Measurements from ENCODE around the gene EPM2A. TPM values are rescaled to one million over a fixed set of nuclear protein-coding genes. Genes with fewer than 3 reads are reported as not detected.

Gene EPM2A
- total and polyA plus RNA-seq, 10 of the 15 experiments (the other 5 are each of a cell fraction or from before 2014, with no cell fraction given) = 3.4 to 13.0 (median 7.9) TPM

GRCh38 chr6:145668844-145669243, 66.5 kb downstream of the EPM2A start:
- FAIRE-seq (no peak), ATAC-seq (no peak), DNase-seq (ENCODE audit: low read depth, low spot score) (no peak)
- TF ChIP-seq PAX5 (IDR thresholded peaks at IDR 0.05; ENCODE audit: borderline replicate concordance, low read depth, low read length) = no peak
- TF ChIP-seq MLLT1 (IDR thresholded peaks at IDR 0.05) = no peak
- no peak for TF ChIP-seq RCOR1 (conservative IDR thresholded peaks at IDR 0.05; ENCODE audit: low read depth, low read length)
- no peak for TF ChIP-seq BHLHE40 (IDR thresholded peaks at IDR 0.05; ENCODE audit: borderline replicate concordance in 1 of 2, low read depth in 2 of 2, low read length in 1 of 2)
- no peak for TF ChIP-seq BRCA1 (IDR thresholded peaks at IDR 0.05; ENCODE audit: low read depth, low read length)
- TF ChIP-seq ZNF687 (IDR thresholded peaks at IDR 0.05) = no peak
- TF ChIP-seq TARDBP (IDR thresholded peaks at IDR 0.05; ENCODE audit: borderline replicate concordance) = no peak
- TF ChIP-seq ZBTB33 (IDR thresholded peaks at IDR 0.05) = no peak
- TF ChIP-seq JUND (IDR thresholded peaks at IDR 0.05; ENCODE audit: low read depth, low read length) = no peak
- TF ChIP-seq FOXK2 (IDR thresholded peaks at IDR 0.05) = no peak
- CTCF ChIA-PET = no interaction called here
- Histone ChIP-seq H3K4me3 (no peak overlapping the region), H3K79me2 (ENCODE audit: control insufficient read depth, insufficient read depth, low read length) (no peaks in the 10 kb centered on the region), H3K4me2 (ENCODE audit: control insufficient read depth, insufficient read depth) (no peak overlapping the region), H3K27me3 (replicated peaks in 1 of 2; ENCODE audit: control insufficient read depth in 2 of 2, insufficient read depth in 2 of 2, low read length in 1 of 2) (no peaks in the 10 kb centered on the region), H2AFZ (ENCODE audit: control insufficient read depth, low read depth, low read length) (no peak overlapping the region), H3K27ac (ENCODE audit: control insufficient read depth, insufficient read depth) (no peak overlapping the region), H3K36me3 (ENCODE audit: control insufficient read depth in 2 of 2, insufficient read depth in 2 of 2, low read length in 1 of 2) (no peaks in the 10 kb centered on the region; a peak in 1 of 4 replicates), H3K9me3 (replicated peaks; ENCODE audit: control insufficient read depth, insufficient read depth, low read length) (no peaks in the 10 kb centered on the region), H4K20me1 (ENCODE audit: control insufficient read depth, insufficient read depth) (no peaks in the 10 kb centered on the region), H3K4me1 (ENCODE audit: control insufficient read depth, insufficient read depth, low read length) (no peaks in the 10 kb centered on the region), H3K9ac (ENCODE audit: control insufficient read depth, insufficient read depth, low read length) (no peak overlapping the region)
- intact Hi-C loops (cut with micrococcal nuclease; ENCODE audit: unreplicated experiment) (no loop called here), in situ Hi-C loops (cut with MboI) (no loop called here)
- BruUV-seq (replicated peaks) = no TSS peak
- RAD21 ChIA-PET (ENCODE audit: unreplicated experiment) = no interaction called here
- SMC1A ChIA-PET (ENCODE audit: uncharacterized antibody, unreplicated experiment) = interaction anchor here (0.6 kb wide), 1 partner anchor 337 kb away, joined by 3 read pairs; no protein-coding TSS in a partner anchor
- 90% methylated on average over 1 of the region's 1 CpG for WGBS (ENCODE audit: insufficient coverage, insufficient replicate concordance, low lambda C conversion rate, missing lambda C conversion rate)
- POLR2A ChIA-PET = no interaction called here
